Right lobe of liver (tissue), 4 donors: ENCODE measurements around the gene HP1BP3.

Experiments
- CTCF ChIP-seq, 4 donors: fragments of 200-600 bp in 3 of 4; fragments of 450-650 bp in 1 of 4; IDR thresholded peaks; one replicate each; pipeline versions ENCODE4 v1.5.1 to v1.8.0; 2016 to 2022; ENCODE audit warnings: antibody characterized with exemption in 4 of 4, mild to moderate bottlenecking in 2 of 4
- POLR2A ChIP-seq: fragments of 450-650 bp; IDR thresholded peaks from one replicate; pipeline ENCODE4 v1.6.1; 2017; ENCODE audit warnings: antibody characterized with exemption, mild to moderate bottlenecking
- donor health status: DM: no; HTN: no; CAD: no.
- donor health status: DM: no; HTN: no; CAD: no.
- donor health status: DM: no; HTN: yes; CAD: no.

GRCh38 chr1:20697563-20697962, 89.5 kb downstream of the HP1BP3 start:
- TF ChIP-seq CTCF (IDR thresholded peaks at IDR 0.05) (no peak), POLR2A (no peak)
